RPMI7951 (cell line): Measurements from ENCODE around the gene GUCY1B1. TPM values are rescaled to one million over a fixed set of nuclear protein-coding genes. Genes with fewer than 3 reads are reported as not detected.

ENCODE experiments used
- DNase-seq: peaks from one replicate; pipeline ENCODE4 v3.0.0-alpha.2; 2012; ENCODE audit warnings: low read depth
- total RNA-seq: library from RNA; depleted of rRNA; stranded (reverse); fragments of >200 nt; shearing (Covaris generic); gene quantifications from 2 replicates; pipeline ENCODE4 v1.2.3, GENCODE V29; 2014; rRNA removed

Gene GUCY1B1
- 2.0 and 3.8 TPM in 2 replicates for total RNA-seq

DNA sequence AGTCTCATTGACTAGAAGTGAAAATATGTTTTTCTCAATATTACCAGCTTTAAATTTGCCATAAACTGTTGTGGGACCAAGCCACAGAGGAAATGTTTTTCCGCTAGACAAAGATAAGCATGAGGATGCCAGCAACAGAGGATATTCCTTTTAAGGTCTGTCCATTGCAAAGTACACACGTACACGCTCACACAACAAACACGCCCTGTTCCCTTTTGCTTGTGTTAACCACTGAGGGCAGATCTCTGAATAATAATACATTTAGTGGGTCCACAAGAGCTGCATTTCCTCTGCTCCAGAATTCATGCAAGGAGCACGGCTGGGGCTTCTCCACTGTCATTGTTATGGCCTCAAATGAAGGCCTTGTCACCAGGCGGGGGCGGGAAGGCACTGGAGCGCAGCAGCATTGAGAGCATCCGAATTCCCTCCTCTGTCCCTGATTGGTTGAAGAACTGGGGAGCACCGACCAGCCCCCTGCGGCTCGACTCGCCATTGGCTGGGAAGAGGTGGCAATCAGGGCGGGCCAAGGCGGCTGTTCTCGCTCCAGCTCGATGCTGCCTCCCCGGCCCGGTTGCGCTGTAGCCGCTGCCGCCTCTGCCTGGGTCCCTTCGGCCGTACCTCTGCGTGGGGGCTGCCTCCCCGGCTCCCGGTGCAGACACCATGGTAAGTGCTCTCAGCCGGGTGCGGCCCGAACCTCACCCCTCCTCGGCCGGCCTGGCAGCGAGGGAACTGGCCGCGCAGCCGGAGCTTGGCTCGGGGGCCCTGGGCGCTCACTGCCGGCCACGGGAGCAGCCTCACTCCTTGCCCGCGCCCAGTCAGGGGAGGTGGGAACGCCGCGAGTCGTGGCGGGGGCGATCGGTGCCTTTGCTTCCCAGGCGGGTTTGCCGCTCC is at the start of gene GUCY1B1:
Gene GUCY1B1 (plus strand): TSS at position 541 of the 891 bp plus-strand sequence. CDS start 120 bp downstream, at position 661.
- peak; percentile 88 for DNase-seq

DNA sequence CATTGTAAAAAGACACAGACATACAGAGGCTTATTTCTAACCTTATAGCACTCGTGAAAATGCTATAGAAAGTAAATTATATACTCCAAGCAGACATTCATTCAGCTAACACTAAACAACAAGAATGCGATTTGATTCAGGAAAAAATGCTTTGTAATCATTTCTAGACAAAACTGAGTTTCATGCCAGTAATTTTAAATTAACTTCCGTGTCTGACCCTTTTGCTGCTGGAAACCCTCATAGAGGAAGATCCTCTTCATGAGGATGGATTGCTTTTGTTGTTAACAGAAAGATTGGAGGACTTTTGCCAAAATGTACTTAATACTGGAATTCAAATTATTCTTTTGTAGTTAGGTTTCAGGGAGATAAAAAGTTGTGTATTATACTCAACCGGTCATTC is 48.9 kb upstream of the GUCY1B1 start:
- no peak for DNase-seq

- DNase-seq: no peak
Measured at GRCh38 chr4:155711556-155711955, 47.3 kb upstream of the GUCY1B1 start.

GRCh38 chr4:155712846-155713245 is 46.0 kb upstream of the GUCY1B1 start:
- DNase-seq: no peak

- no peak for DNase-seq
Measured at GRCh38 chr4:155713911-155714310, 44.9 kb upstream of the GUCY1B1 start.

- DNase-seq: no peak
Measured at GRCh38 chr4:155722336-155722735, 36.5 kb upstream of the GUCY1B1 start.

GRCh38 chr4:155722816-155723499 is 35.9 kb upstream of the GUCY1B1 start:
- DNase-seq: no peak

DNA sequence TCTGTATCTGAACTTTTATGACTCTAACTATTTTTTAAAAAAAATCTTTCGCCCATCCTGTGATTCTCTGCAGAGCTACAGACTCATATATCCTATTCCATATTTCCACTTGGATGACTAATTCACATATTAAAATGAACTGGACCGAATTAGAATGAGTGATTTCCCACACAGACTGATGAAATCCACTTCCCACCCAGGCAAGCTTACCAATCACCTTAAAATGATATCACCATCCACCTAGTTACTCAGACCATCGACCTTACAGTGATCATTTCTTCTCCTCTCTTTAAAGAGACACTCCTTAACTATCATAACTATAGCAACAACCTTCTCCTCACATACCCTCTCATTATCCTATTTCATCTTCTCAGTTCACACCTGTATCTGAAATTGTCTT is 34.1 kb upstream of the GUCY1B1 start:
- no peak for DNase-seq

GRCh38 chr4:155734065-155734464 is 24.8 kb upstream of the GUCY1B1 start:
- DNase-seq: no peak

GRCh38 chr4:155734951-155735350 is 23.9 kb upstream of the GUCY1B1 start:
- DNase-seq: no peak

GRCh38 chr4:155735496-155735895 is 23.3 kb upstream of the GUCY1B1 start:
- no peak for DNase-seq

- no peak for DNase-seq
Measured at GRCh38 chr4:155738548-155738947, 20.3 kb upstream of the GUCY1B1 start.

DNA sequence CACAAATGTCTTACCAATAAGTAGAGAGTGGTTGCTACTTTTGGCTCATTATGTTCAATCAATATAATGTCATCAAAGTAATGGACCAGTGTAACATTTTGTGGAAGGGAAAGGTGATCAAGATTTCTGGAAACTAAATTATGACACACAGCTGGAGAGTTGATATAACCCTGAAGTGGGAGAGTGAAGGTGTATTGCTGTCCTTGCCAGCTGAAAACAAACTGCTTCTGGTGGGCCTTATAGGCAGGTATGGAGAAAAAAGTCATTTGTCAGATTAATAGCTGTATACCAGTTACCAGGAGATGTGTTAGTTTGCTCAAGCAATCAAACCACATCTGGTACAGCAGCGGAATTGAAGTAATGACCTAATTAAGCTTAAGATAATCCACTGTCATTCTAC is 17.3 kb upstream of the GUCY1B1 start:
- DNase-seq: no peak

DNA sequence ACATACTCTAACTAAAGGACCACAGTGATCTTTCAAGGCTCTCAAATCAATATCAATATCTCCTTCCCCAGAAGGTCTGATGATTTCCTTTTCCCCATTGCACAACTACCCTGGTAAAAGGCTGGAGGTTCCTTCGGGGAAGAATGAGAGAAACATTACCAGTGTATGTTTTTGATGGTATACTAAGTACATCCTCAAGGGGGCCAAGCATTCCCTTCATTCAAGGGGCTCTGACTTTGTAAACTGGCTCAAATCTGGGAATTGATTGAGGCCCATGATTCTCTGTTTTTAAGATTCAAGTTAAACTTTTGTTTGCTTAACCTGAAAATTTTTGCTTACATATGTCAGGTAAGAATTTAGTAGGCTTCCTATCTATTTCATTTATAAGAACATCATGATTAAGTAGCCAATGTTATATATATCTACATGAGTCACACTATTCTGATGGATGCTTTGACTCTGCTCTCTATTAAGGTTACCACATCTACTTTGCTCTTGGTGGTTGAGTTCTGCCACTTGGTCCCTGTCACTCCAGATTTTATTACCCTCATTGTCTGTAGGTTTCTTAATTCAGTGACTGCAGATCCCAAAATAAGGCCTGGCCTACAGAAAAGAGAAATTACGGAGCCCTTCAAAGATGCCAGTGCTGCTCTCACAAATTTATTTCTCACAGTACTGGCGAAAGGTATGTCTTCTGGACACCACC is 16.4 kb upstream of the GUCY1B1 start:
- DNase-seq: no peak

- no peak for DNase-seq
Measured at GRCh38 chr4:155745984-155746383, 12.8 kb upstream of the GUCY1B1 start.

DNA sequence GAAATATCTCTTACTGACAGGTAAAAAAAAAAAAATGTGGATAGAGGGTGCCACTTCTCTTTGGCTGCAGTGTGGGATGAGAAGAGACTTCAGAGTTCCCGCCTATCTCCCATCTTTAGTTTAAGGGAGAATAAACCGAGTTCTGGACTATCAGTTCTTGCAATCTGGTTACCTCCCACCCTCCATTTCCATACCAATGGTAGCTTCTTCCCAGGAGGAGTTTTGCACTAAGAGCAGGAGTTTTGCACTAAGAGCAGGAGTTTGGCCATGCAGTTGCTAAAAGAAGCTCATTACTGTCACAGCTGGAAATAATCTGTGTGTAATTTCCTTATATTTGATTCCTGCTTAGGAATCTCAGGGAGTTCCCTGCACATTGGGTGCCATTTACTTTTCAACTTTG is 10.8 kb upstream of the GUCY1B1 start:
- DNase-seq: no peak

DNA sequence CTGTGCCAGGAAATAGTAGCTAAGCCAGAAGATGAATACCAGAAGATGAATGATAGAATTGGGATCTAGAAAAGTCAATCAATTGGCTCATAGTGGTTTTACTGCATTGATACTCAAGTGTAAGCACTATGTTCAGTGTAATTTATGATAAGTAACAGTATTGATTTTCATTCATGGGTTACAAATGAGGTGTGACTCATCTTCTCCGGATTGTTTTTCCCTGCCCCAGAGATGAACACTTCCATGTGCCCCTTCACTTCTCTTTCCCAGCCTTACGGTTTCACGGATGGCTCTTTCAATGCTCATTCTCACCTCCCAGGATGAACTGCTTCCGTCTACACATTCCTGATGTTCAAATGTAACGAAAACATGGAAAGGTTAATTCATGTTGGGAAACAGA is 9.8 kb upstream of the GUCY1B1 start:
- DNase-seq: no peak

GRCh38 chr4:155751569-155751968 is 7.3 kb upstream of the GUCY1B1 start:
- DNase-seq: no peak

- no peak for DNase-seq
Measured at GRCh38 chr4:155757745-155758265, 1.0 kb upstream of the GUCY1B1 start.

DNA sequence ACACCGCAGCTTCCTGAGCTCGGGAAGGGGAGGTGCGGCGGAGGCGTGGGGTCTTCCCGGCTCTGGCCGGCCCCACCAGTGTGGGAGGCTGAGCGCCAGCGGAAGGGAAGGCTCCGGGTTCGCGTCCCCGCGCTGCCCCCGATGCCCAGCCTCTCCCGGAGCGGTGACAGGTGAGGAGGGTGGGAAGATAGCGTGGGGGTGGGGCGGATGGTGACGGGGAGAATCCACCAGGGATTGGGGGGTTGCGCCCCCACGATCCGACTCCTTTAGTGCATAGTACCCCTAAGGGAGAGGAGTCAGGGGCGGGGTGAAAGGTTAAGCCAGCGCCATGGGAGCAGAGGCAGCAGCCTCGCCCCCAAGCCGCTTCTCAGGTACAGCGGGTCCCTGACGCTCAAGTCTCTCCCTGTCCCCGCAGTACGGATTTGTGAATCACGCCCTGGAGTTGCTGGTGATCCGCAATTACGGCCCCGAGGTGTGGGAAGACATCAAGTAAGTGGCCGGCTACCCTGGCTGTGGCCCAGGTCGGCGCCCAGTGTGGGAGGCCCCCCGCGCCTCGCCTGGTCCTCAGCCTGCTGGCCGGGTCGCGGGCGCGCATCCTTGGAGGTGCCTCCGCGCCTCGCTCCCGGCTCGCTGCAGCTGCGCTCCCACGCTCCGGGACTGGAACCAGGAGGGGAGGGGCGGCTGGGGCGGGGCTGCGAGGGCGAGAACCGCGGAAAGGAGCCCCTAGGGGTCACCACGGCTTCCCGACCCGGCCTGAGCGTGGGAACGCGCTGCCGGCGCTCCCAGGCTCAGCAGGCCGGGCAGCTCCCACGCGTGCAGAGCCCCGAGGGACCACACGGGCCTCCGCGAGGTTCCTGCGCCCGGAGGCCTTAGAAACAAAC is 791 bp downstream of the GUCY1B1 start:
- DNase-seq: peak; percentile 20

- no peak for DNase-seq
Measured at GRCh38 chr4:155761047-155761446, 2.2 kb downstream of the GUCY1B1 start.
